Sigmoid colon (tissue), 7 donors: ENCODE data around the gene MSTN. TPM values are rescaled to one million over a fixed set of nuclear protein-coding genes. Genes with fewer than 3 reads are reported as not detected.
A peak's percentile ranks its signal among the peaks of the same experiment; 100 is the strongest.

Experiments used
- DNase-seq: peaks from one replicate; pipeline ENCODE4 v3.0.0-alpha.2; 2019
- H3K27ac ChIP-seq, 4 donors: fragments of 200-600 bp; sonication (generic); one replicate each; pipeline ENCODE4 v1.5.1; 2016 to 2019; ENCODE audit warnings: mild to moderate bottlenecking in 1 of 4
- H3K27me3 ChIP-seq, 3 donors: fragments of 200-600 bp; sonication (generic); one replicate each; pipeline ENCODE4 v1.5.1; 2019; ENCODE audit warnings: mild to moderate bottlenecking in 1 of 3
- H3K36me3 ChIP-seq, 4 donors: fragments of 200-600 bp; sonication (generic); one replicate each; pipeline ENCODE4 v1.5.1; 2016 to 2019
- H3K4me1 ChIP-seq, 4 donors: fragments of 200-600 bp; sonication (generic); one replicate each; pipeline ENCODE4 v1.5.1; 2017 to 2019
- H3K4me3 ChIP-seq, 4 donors: fragments of 200-600 bp; sonication (generic); one replicate each; pipeline ENCODE4 v1.5.1; 2017 to 2019; ENCODE audit warnings: mild to moderate bottlenecking in 2 of 4, moderate library complexity in 1 of 4
- H3K9me3 ChIP-seq, 4 donors: fragments of 200-600 bp in 3 of 4; sonication (generic) in 3 of 4; one replicate each; pipeline versions ENCODE4 v1.5.1 to v1.6.1; 2013 to 2019
- EP300 ChIP-seq, 4 donors: sonication (generic); formaldehyde crosslinking; IDR thresholded peaks; one replicate each; pipeline ENCODE4 v1.6.1; 2017; ENCODE audit warnings: antibody characterized with exemption in 4 of 4
- POLR2A ChIP-seq, 2 donors: fragments of 450-650 bp; IDR thresholded peaks; one replicate each; pipeline ENCODE4 v1.6.1; 2016; ENCODE audit warnings: antibody characterized with exemption in 2 of 2, mild to moderate bottlenecking in 2 of 2, moderate library complexity in 2 of 2
- POLR2AphosphoS5 ChIP-seq, 4 donors: sonication (generic); formaldehyde crosslinking; IDR thresholded peaks; one replicate each; pipeline ENCODE4 v1.6.1; 2017; ENCODE audit warnings: antibody characterized with exemption in 4 of 4
- WGBS, 2 donors: extraction: QIAGEN DNeasy Blood & Tissue Kit; methylation state at CpG; one replicate each; pipeline ENCODE4 v1.1.7; 2013; 5-methylcytosine and 5-hydroxymethylcytosine counted together
- intact Hi-C: fragments of 100-400 bp; cut with DNase I; formaldehyde crosslinking; loops from one replicate; pipeline ENCODE4 v1.15.1; 2023
- polyA plus RNA-seq, 3 donors: library from polyadenylated mRNA; stranded (reverse); fragments of 200-250 nt; gene quantifications; one replicate each; pipeline ENCODE4 v1.2.3, GENCODE V29; 2013
- total RNA-seq, 4 donors: library from RNA; depleted of rRNA; stranded (reverse); fragments of >200 nt; gene quantifications; one replicate each; pipeline ENCODE4 v1.1.0, GENCODE V29; 2016
- TF ChIP-seq, protein P1 (sequence below), 4 experiments: fragments of 450-650 bp in 3 of 4; fragments of 200-600 bp in 1 of 4; IDR thresholded peaks; one replicate each; pipeline ENCODE4 v1.5.1; 2016 to 2019; ENCODE audit warnings: antibody characterized with exemption in 4 of 4, mild to moderate bottlenecking in 3 of 4, moderate library complexity in 2 of 4
- donor health status: healthy with polysubstance abuse.
- donor health status: Bipolar disorder and iron deficiency.
- donor health status: healthy.

The MSTN gene
- total and polyA plus RNA-seq, 7 donors = 0.13 to 0.83 (median 0.41) TPM; not detected in 2

DNA sequence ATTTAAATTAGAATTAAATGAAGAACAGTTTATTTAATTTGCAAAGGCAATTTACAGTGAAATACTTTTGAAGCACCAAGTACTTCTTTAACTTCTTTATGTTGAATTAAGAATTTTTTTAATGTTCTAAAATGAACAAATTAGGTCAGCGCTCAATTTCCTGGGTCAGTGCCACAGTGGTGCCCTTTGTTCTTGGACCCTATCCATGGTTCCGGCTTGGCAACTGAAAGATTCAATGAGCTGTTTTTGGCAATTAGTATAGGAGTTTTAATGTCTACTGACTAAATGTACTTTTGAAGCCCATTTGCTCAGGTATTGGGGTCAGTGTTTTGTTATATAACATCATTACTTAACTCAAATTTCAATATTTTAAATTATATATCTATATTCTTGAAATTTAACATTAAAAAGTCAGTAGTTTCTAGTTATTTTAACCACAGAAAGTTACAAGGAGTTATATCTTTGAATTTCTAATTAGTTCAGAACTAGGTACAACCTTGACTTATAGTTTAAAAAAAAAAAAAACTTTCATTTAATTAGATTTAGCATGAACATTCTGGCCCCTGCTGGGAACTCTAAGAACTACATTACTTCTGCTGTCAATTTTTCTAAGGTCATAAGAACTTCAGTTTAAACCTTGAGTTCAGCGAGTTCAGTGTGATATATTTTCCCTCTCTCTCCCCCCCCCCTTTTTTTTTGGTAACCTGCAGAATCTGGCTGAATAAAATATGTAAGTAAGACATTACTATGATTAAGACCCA, 7.6 kb upstream of the MSTN start:
- TF ChIP-seq POLR2AphosphoS5 (IDR thresholded peaks at IDR 0.05) (no peak), EP300 (IDR thresholded peaks at IDR 0.05) (no peak)
- TF ChIP-seq, protein P1, sequence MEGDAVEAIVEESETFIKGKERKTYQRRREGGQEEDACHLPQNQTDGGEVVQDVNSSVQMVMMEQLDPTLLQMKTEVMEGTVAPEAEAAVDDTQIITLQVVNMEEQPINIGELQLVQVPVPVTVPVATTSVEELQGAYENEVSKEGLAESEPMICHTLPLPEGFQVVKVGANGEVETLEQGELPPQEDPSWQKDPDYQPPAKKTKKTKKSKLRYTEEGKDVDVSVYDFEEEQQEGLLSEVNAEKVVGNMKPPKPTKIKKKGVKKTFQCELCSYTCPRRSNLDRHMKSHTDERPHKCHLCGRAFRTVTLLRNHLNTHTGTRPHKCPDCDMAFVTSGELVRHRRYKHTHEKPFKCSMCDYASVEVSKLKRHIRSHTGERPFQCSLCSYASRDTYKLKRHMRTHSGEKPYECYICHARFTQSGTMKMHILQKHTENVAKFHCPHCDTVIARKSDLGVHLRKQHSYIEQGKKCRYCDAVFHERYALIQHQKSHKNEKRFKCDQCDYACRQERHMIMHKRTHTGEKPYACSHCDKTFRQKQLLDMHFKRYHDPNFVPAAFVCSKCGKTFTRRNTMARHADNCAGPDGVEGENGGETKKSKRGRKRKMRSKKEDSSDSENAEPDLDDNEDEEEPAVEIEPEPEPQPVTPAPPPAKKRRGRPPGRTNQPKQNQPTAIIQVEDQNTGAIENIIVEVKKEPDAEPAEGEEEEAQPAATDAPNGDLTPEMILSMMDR (IDR thresholded peaks at IDR 0.05) = peak in 2 of 4 experiments; percentile 37 to 49
- Histone ChIP-seq H3K4me3 (no peak overlapping the region), H3K4me1 (peaks cover 0 to 3% (median 0%) of the 10 kb centered on the region in 4 donors), H3K27me3 (no peaks in the 10 kb centered on the region), H3K9me3 (no peaks in the 10 kb centered on the region), H3K36me3 (no peaks in the 10 kb centered on the region), H3K27ac (no peak overlapping the region)
- intact Hi-C loops = loop anchor here (2.0 kb wide), 1 partner anchor 271 kb away; no protein-coding TSS in a partner anchor
- WGBS, 2 donors = 61 to 62% methylated on average over 3 of the region's 3 CpGs
- no peak for DNase-seq

DNA sequence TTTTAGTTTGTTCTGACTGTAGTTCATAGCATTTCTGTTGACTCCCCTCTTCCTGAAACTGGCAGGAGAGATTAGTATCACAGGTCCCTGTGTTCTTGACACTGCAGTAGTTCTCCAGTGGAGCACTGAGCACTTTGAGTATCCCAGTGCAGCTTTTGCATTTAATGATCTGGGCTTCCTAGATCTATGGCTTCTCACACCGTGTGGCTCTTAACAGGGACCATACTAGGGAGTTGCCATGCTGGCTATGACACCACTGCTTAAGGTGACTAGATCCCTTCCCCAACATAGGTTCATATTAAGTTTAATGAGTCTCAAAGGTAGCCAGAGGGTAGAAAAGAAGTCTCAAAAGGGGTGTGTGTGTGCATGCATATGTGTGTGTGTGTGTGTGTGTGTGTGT, 6.2 kb upstream of the MSTN start:
- intact Hi-C loops = no loop called here
- TF ChIP-seq POLR2AphosphoS5 (IDR thresholded peaks at IDR 0.05) (no peak), EP300 (IDR thresholded peaks at IDR 0.05) (no peak), POLR2A (IDR thresholded peaks at IDR 0.05) (no peak)
- TF ChIP-seq, protein P1 (IDR thresholded peaks at IDR 0.05) = no peak
- Histone ChIP-seq H3K4me1 (peaks cover 0 to 3% (median 0%) of the 10 kb centered on the region in 4 donors), H3K27me3 (no peaks in the 10 kb centered on the region), H3K36me3 (no peaks in the 10 kb centered on the region), H3K27ac (no peak overlapping the region), H3K4me3 (no peak overlapping the region), H3K9me3 (no peaks in the 10 kb centered on the region)
- no peak for DNase-seq
- WGBS, 2 donors = 52 to 61% methylated on average over 1 of the region's 1 CpG

DNA sequence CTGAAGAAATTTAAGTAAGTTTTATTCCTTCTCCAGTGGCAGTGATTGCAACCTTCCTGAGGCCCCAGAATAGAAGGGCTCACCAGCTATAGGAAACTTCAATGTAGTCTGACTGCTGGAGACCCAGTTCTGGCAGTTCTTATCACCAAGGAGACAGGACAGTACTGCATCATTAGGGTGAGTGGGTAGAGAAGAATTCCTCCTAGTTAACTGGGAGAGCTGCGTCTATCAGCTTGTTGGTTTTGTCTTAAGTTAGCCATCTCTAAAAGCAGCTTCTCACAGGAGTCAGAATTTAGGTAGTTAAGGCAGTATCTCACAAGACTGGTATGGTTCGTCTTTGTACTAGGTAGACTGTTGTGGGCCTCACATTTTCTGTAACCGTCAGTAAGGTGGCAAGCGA, 3.3 kb upstream of the MSTN start:
- no peak for DNase-seq
- Histone ChIP-seq H3K27ac (no peak overlapping the region), H3K27me3 (no peaks in the 10 kb centered on the region), H3K9me3 (no peaks in the 10 kb centered on the region), H3K4me1 (peaks cover 0 to 3% (median 0%) of the 10 kb centered on the region in 4 donors), H3K4me3 (no peak overlapping the region), H3K36me3 (no peaks in the 10 kb centered on the region)
- intact Hi-C loops = no loop called here
- no peak for TF ChIP-seq POLR2A (IDR thresholded peaks at IDR 0.05)
- no peak for TF ChIP-seq EP300 (IDR thresholded peaks at IDR 0.05)
- WGBS, 2 donors = 95 to 97% methylated on average over 4 of the region's 4 CpGs

DNA sequence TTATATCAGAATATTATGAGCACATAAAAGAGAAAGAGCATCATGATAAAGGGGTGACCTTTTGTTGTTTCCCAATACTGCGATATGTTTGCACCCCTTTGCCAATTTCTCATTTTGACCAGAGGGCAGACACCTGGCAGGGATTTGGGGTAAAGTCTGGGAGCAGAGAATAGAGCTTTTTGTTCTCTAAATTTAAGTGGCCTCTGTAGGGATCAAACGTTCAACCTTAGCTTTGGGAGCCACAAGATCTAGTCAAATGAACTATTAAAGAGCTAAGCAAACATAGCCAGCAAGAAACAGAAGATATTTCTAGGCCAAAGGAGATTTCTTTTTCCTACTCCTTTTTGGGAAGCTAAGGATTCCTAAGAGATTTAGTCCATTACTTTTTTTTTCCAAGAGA, 1.1 kb upstream of the MSTN start:
- Histone ChIP-seq H3K27me3 (no peaks in the 10 kb centered on the region), H3K4me3 (no peak overlapping the region), H3K9me3 (no peaks in the 10 kb centered on the region), H3K36me3 (no peaks in the 10 kb centered on the region), H3K27ac (no peak overlapping the region), H3K4me1 (no peaks in the 10 kb centered on the region)
- intact Hi-C loops = no loop called here
- DNase-seq = no peak
- WGBS, 2 donors = 52 to 77% methylated on average over 2 of the region's 2 CpGs
- TF ChIP-seq POLR2A (IDR thresholded peaks at IDR 0.05) (no peak), EP300 (IDR thresholded peaks at IDR 0.05) (no peak), POLR2AphosphoS5 (IDR thresholded peaks at IDR 0.05) (no peak)
- TF ChIP-seq, protein P1 (IDR thresholded peaks at IDR 0.05) = no peak

DNA sequence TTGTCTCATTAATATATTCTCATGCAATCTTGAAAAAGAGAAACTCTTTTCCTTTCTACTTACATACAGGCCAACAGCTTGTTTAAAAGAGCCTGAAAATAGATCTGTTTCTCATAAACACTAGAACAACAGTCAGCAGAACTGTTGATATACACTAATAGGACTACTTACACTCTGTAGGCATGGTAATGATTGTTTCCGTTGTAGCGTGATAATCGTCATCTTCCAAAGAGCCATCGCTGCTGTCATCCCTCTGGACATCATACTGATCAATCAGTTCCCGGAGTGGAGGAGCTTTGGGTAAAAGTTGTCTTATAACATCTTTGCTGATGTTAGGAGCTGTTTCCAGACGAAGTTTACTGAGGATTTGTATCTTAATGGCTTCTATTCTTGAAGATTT, 476 bp downstream of the MSTN start:
- DNase-seq = no peak
- WGBS, 2 donors = 80 to 81% methylated on average over 6 of the region's 6 CpGs
- H3K27ac ChIP-seq = no peak overlapping the region
- no peaks in the 10 kb centered on the region for H3K4me1 ChIP-seq
- no peaks in the 10 kb centered on the region for H3K36me3 ChIP-seq
- no peaks in the 10 kb centered on the region for H3K9me3 ChIP-seq
- intact Hi-C loops = no loop called here
- H3K27me3 ChIP-seq = no peaks in the 10 kb centered on the region
- H3K4me3 ChIP-seq = peak overlapping the region in 1 of 4 donors; percentile 9
- TF ChIP-seq POLR2AphosphoS5 (IDR thresholded peaks at IDR 0.05) = no peak
- TF ChIP-seq, protein P1 (IDR thresholded peaks at IDR 0.05) = no peak
- TF ChIP-seq EP300 (IDR thresholded peaks at IDR 0.05) = no peak
- no peak for TF ChIP-seq POLR2A (IDR thresholded peaks at IDR 0.05)
